Measurements from ENCODE around the gene POU2AF2. TPM values are rescaled to one million over a fixed set of nuclear protein-coding genes. Genes with fewer than 3 reads are reported as not detected.
A peak's percentile ranks its signal among the peaks of the same experiment; 100 is the strongest.
"Not testable (repeated sequence)": the region's sequence is repeated elsewhere in the genome, so short reads cannot be mapped to it uniquely, and the experiment has no call there.

POU2AF2 gene
- total and polyA plus RNA-seq, 4 experiments from 2014 or later = not detected

DNA sequence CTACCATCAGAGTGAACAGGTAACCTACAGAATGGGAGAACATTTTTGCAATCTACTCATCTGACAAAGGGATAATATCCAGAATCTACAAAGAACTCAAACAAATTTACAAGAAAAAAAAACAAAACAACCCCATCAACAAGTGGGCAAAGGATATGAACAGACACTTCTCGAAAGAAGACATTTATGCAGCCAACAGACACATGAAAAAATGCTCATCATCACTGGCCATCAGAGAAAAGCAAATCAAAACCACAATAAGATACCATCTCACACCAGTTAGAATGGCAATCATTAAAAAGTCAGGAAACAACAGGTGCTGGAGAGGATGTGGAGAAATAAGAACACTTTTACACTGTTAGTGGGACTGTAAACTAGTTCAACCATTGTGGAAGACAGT lies 46.9 kb downstream of the POU2AF2 start:
- H3K4me3 Mint-ChIP-seq; DNase-seq; H3K27ac ChIP-seq (ENCODE audit: low read depth, low read length); intact Hi-C loops (cut with micrococcal nuclease); H3K36me3 ChIP-seq (ENCODE audit: insufficient read depth, low read length); H3K9me3 Mint-ChIP-seq; H3K4me1 Mint-ChIP-seq; H3K4me3 ChIP-seq (ENCODE audit: low read length in 2 of 2); H3K36me3 Mint-ChIP-seq; H3K27ac Mint-ChIP-seq; H3K4me1 ChIP-seq (ENCODE audit: insufficient read depth, low read length); H3K9me3 ChIP-seq (ENCODE audit: control insufficient read depth in 1 of 2, low read length in 2 of 2); H3K27me3 ChIP-seq (ENCODE audit: insufficient read depth, low read length); POLR2A ChIA-PET (ENCODE audit: partially characterized antibody): not testable (repeated sequence)
- CTCF ChIA-PET (ENCODE audit: partially characterized antibody) = interaction anchor here (1.7 to 2.7 kb wide), 2 partner anchors 11 to 130 kb away, joined by 5 to 13 read pairs; no protein-coding TSS in a partner anchor
- H3K27me3 Mint-ChIP-seq = peaks cover 2 to 15% of the 10 kb centered on the region in 2 donors

DNA sequence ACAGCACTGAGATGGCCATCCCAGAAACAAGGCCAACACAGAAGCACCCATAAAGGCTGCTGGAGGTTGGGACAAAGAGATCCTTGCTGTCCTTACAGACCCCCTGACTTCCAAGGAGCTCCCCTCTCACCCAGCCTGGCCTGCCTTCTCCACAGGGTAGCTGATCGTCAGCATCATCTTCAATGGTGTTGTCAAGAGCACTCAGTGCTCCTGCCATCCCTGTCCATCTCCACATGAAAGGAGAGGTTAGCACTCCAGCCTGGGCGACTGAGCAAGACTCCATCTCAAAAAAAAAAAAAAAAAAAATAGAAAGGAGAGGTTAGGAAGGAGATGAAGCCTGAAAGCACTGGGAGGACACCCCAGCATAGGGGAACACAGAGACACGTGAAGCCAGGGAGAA lies 50.7 kb downstream of the POU2AF2 start:
- H3K9me3 Mint-ChIP-seq = no peaks in the 10 kb centered on the region
- H3K4me3 ChIP-seq (ENCODE audit: low read length in 2 of 2) = no peak overlapping the region
- H3K4me1 ChIP-seq (ENCODE audit: insufficient read depth, low read length) = no peaks in the 10 kb centered on the region
- H3K27me3 ChIP-seq (ENCODE audit: insufficient read depth, low read length) = no peaks in the 10 kb centered on the region
- no peak overlapping the region for H3K27ac ChIP-seq (ENCODE audit: low read depth, low read length)
- intact Hi-C loops (cut with micrococcal nuclease) = no loop called here
- CTCF ChIA-PET (ENCODE audit: partially characterized antibody) = no interaction called here
- DNase-seq = no peak
- no peaks in the 10 kb centered on the region for H3K36me3 Mint-ChIP-seq
- no peak overlapping the region for H3K4me3 Mint-ChIP-seq
- POLR2A ChIA-PET (ENCODE audit: partially characterized antibody) = no interaction called here
- H3K36me3 ChIP-seq (ENCODE audit: insufficient read depth, low read length) = no peaks in the 10 kb centered on the region
- H3K4me1 Mint-ChIP-seq = peaks cover 1 to 12% (median 4%) of the 10 kb centered on the region in 4 donors
- H3K27ac Mint-ChIP-seq = no peak overlapping the region
- peaks cover 14 to 27% of the 10 kb centered on the region in 2 donors for H3K27me3 Mint-ChIP-seq
- H3K9me3 ChIP-seq (ENCODE audit: control insufficient read depth in 1 of 2, low read length in 2 of 2) = no peaks in the 10 kb centered on the region

DNA sequence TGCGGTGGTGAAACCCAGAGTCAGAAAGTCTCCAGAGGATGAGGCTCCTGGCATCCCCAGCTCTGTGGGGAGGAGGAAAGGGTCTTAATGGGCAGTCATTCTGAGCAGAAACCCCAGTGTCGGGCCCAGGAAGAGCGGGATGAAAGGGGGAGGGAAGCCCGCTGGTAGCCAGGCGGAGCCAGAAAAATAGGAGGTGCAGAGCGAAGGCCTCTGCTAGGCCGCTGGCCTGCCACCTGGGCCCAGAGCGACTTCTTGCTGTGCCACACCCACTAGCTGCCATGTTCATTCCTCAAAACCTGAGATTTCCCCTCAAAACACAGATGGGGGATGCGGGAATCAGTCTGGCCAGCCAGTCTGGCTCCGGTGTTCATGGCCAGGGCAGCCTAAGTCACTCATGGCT lies 52.2 kb downstream of the POU2AF2 start:
- CTCF ChIA-PET (ENCODE audit: partially characterized antibody) = no interaction called here
- H3K27me3 Mint-ChIP-seq = peaks cover 14 to 38% of the 10 kb centered on the region in 2 donors

DNA sequence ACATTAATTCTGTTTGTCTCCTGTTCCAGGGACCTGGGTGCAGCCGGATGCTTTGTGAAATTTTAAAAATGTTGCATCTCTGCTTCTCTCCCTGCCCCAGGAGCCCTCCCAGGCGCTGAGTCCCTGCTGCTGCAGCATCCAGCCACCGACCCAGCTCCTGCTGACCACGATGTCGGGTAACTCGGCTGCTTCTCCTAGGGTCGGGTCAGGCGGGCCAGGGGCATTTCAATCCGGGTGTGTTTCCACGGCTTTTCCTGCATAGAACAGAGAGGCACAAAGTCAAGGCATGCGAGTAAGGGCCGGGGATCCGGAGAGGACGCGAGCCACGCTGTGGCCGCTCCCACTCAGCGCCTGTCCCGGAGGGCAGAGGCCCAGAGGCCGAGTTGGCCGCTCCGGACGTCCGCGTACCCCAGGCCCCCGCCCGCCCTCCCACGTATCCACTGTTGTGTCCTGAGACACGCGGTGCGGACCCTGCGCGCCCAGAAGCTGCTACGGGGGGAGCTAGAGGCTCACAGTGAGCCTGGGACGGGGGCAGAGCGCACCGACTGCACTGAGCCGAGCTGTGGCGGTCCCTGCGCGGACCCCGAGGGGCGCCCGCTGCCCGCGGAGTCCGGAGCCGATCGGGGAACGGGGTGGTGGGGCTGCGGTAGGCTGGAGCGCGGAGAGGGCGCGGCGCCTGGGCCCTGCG lies 53.0 kb downstream of the POU2AF2 start, which contains the start of gene POU2AF3:
TSS of gene POU2AF3 (plus strand) at position 134 of the 688 bp plus-strand sequence. CDS start at position 170, 36 bp downstream.
- intact Hi-C loops (cut with micrococcal nuclease) = no loop called here
- Histone ChIP-seq H3K27ac (ENCODE audit: low read depth, low read length) (no peak within 1 kb of the TSS), H3K4me3 (ENCODE audit: low read length in 2 of 2) (no peak within 1 kb of the TSS), H3K4me1 (ENCODE audit: insufficient read depth, low read length) (no peaks in the 10 kb centered on the region), H3K36me3 (ENCODE audit: insufficient read depth, low read length) (no peaks in the 10 kb centered on the region), H3K9me3 (ENCODE audit: control insufficient read depth in 1 of 2, low read length in 2 of 2) (no peaks in the 10 kb centered on the region), H3K27me3 (ENCODE audit: insufficient read depth, low read length) (no peaks in the 10 kb centered on the region)
- Mint-ChIP-seq H3K4me3 (peak within 1 kb of the TSS in 2 of 8 donors; percentile 29 to 53), H3K36me3 (no peaks in the 10 kb centered on the region), H3K9me3 (no peaks in the 10 kb centered on the region), H3K27ac (no peak within 1 kb of the TSS), H3K27me3 (peaks cover 18 to 38% of the 10 kb centered on the region in 2 donors), H3K4me1 (peaks cover 1 to 12% (median 4%) of the 10 kb centered on the region in 4 donors)
- ChIA-PET CTCF (ENCODE audit: partially characterized antibody) (no interaction called here), POLR2A (ENCODE audit: partially characterized antibody) (no interaction called here)
- DNase-seq = no peak

More for the DNA sequence above, 52.2 kb downstream of the POU2AF2 start:
- Mint-ChIP-seq H3K27ac (no peak overlapping the region), H3K36me3 (no peaks in the 10 kb centered on the region), H3K9me3 (no peaks in the 10 kb centered on the region), H3K4me3 (peak overlapping the region in 1 of 8 donors; percentile 29), H3K4me1 (peaks cover 1 to 12% (median 4%) of the 10 kb centered on the region in 4 donors)
- DNase-seq = no peak
- intact Hi-C loops (cut with micrococcal nuclease) = no loop called here
- no peaks in the 10 kb centered on the region for H3K36me3 ChIP-seq (ENCODE audit: insufficient read depth, low read length)
- no peak overlapping the region for H3K4me3 ChIP-seq (ENCODE audit: low read length in 2 of 2)
- H3K4me1 ChIP-seq (ENCODE audit: insufficient read depth, low read length) = no peaks in the 10 kb centered on the region
- POLR2A ChIA-PET (ENCODE audit: partially characterized antibody) = no interaction called here
- H3K27ac ChIP-seq (ENCODE audit: low read depth, low read length) = no peak overlapping the region
- no peaks in the 10 kb centered on the region for H3K27me3 ChIP-seq (ENCODE audit: insufficient read depth, low read length)
- H3K9me3 ChIP-seq (ENCODE audit: control insufficient read depth in 1 of 2, low read length in 2 of 2) = no peaks in the 10 kb centered on the region

DNA sequence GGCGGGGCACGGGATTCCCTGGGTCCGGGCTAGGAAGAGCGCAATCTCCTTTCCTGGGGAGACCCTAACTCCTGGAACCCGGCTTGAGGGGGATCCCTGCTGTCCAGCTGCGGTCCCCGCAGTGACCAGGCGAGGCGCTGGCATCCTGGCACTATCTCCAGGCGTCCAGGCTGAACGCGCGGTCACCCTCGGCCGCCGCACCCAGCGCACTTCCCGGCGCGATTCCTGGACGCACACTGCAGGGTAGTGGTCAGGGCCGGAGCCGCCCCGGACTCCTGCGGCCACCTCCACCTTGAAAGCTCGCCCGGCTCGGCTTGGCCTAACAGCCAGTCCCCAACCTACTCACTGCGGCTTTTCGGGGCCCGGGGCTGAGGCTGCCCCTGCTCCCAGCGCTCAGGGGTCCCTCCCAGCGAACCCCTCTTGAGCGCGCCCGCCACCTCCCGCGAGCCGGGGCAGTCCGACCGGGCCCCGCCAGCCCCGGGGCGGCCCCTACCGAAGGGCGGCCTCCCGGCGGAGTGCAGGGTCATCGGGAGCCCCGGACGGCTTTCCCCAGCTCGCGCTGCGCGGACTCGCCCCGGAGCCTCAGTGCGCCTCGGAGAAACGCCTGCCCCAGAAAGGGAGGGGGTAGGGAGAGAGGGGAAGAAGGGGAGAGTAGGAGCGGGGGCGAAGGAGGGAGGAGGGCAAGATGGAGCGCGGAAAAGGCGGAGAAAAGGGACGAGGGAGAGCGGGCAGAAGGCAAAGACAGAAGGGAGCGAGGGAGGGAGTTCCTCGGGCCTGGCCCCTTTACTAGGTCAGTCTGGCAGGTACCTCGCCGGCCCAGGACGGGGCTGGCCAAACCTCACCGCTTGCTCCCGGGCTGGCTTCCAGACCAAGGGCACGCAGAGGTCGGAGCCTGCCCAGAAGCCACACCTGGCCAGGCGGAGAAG lies 53.8 kb downstream of the POU2AF2 start:
- Histone ChIP-seq H3K27ac (ENCODE audit: low read depth, low read length) (no peak overlapping the region), H3K36me3 (ENCODE audit: insufficient read depth, low read length) (no peaks in the 10 kb centered on the region), H3K4me3 (ENCODE audit: low read length in 2 of 2) (no peak overlapping the region), H3K4me1 (ENCODE audit: insufficient read depth, low read length) (no peaks in the 10 kb centered on the region), H3K27me3 (ENCODE audit: insufficient read depth, low read length) (no peaks in the 10 kb centered on the region), H3K9me3 (ENCODE audit: control insufficient read depth in 1 of 2, low read length in 2 of 2) (no peaks in the 10 kb centered on the region)
- ChIA-PET CTCF (ENCODE audit: partially characterized antibody) (no interaction called here), POLR2A (ENCODE audit: partially characterized antibody) (no interaction called here)
- intact Hi-C loops (cut with micrococcal nuclease) = no loop called here
- no peak overlapping the region for H3K27ac Mint-ChIP-seq
- H3K36me3 Mint-ChIP-seq = no peaks in the 10 kb centered on the region
- peaks cover 1 to 12% (median 4%) of the 10 kb centered on the region in 4 donors for H3K4me1 Mint-ChIP-seq
- DNase-seq = no peak
- H3K9me3 Mint-ChIP-seq = no peaks in the 10 kb centered on the region
- H3K4me3 Mint-ChIP-seq = peak overlapping the region in 2 of 8 donors; percentile 6 to 22
- H3K27me3 Mint-ChIP-seq = peaks cover 18 to 38% of the 10 kb centered on the region in 2 donors

DNA sequence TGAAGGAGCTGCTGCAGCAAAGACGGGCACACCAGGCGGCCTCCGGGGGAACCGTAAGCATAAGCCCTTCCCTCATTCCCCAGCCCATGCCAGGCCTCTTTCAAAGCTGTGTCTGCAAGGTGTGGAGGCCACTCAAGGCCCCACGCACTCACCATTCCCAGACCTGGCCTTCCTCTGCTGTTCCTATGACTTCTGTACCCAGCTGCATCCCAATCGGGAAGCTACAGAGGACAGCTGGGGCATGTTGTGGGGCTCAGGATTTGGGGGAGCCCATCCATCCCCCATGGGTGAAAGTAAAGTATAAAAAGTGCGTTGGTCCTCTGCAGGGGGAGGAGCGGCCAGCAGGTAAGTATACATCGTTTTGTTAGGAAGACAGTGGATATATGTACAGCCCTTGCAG lies 55.0 kb downstream of the POU2AF2 start:
- Mint-ChIP-seq H3K9me3 (no peaks in the 10 kb centered on the region), H3K36me3 (no peaks in the 10 kb centered on the region), H3K27me3 (peaks cover 18 to 45% of the 10 kb centered on the region in 2 donors), H3K4me1 (peaks cover 1 to 12% (median 4%) of the 10 kb centered on the region in 4 donors), H3K27ac (peak overlapping the region in 1 of 7 donors; percentile 38), H3K4me3 (no peak overlapping the region)
- no peaks in the 10 kb centered on the region for H3K9me3 ChIP-seq (ENCODE audit: control insufficient read depth in 1 of 2, low read length in 2 of 2)
- DNase-seq = no peak
- no peak overlapping the region for H3K27ac ChIP-seq (ENCODE audit: low read depth, low read length)
- CTCF ChIA-PET (ENCODE audit: partially characterized antibody) = no interaction called here
- POLR2A ChIA-PET (ENCODE audit: partially characterized antibody) = no interaction called here
- intact Hi-C loops (cut with micrococcal nuclease) = no loop called here
- no peaks in the 10 kb centered on the region for H3K4me1 ChIP-seq (ENCODE audit: insufficient read depth, low read length)
- H3K4me3 ChIP-seq (ENCODE audit: low read length in 2 of 2) = no peak overlapping the region
- H3K27me3 ChIP-seq (ENCODE audit: insufficient read depth, low read length) = no peaks in the 10 kb centered on the region
- H3K36me3 ChIP-seq (ENCODE audit: insufficient read depth, low read length) = no peaks in the 10 kb centered on the region

DNA sequence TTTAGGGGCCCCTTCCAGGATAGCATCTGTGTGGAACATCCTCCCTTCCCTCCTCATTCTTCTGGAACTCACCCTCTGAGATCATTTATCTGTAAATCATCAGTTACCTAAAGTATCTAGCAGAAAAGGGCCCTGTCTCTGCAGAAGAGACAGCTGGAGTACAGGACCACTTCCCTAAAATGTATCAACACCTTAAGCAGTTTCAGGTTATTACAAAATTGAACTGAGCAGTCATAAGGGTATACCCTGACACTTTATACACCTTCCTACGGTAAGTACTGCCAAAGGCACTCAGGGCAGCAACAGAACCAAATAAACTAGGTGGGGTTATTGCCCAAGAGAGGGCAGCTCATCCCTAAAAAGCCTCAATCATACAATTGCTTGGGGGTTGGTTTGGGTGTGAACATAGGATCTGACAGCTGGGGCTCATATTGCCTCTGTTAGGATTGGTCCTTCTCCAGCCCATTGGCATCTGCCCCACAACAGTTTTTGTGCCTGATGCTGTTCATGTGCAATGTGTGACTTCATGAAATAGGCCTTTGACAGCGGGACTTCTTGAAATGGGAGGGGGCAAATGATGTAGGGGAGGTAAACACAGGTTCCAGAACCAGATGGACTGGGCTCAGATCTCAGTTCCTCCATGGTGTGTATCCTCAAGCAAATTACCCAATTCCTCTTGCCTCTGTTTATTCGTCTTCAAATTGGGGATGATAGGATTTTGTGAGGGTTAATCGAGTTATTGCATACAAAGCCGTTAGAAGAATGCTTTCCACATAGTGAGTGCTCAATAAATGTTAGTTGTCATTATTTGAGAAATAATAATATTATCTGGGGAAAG lies 55.7 kb downstream of the POU2AF2 start:
- Mint-ChIP-seq H3K36me3 (no peaks in the 10 kb centered on the region), H3K27me3 (peaks cover 18 to 45% of the 10 kb centered on the region in 2 donors), H3K4me1 (peaks cover 1 to 12% (median 4%) of the 10 kb centered on the region in 4 donors), H3K27ac (no peak overlapping the region), H3K4me3 (no peak overlapping the region), H3K9me3 (no peaks in the 10 kb centered on the region)
- Histone ChIP-seq H3K36me3 (ENCODE audit: insufficient read depth, low read length) (no peaks in the 10 kb centered on the region), H3K4me3 (ENCODE audit: low read length in 2 of 2) (no peak overlapping the region), H3K27ac (ENCODE audit: low read depth, low read length) (no peak overlapping the region), H3K27me3 (ENCODE audit: insufficient read depth, low read length) (no peaks in the 10 kb centered on the region), H3K9me3 (ENCODE audit: control insufficient read depth in 1 of 2, low read length in 2 of 2) (no peaks in the 10 kb centered on the region), H3K4me1 (ENCODE audit: insufficient read depth, low read length) (no peaks in the 10 kb centered on the region)
- CTCF ChIA-PET (ENCODE audit: partially characterized antibody) = no interaction called here
- intact Hi-C loops (cut with micrococcal nuclease) = no loop called here
- POLR2A ChIA-PET (ENCODE audit: partially characterized antibody) = no interaction called here
- no peak for DNase-seq
